ENCODE data around the gene TXNDC11.
"Not testable (repeated sequence)": the region's sequence is repeated elsewhere in the genome, so short reads cannot be mapped to it uniquely, and the experiment has no call there.

Gene TXNDC11

GRCh38 chr16:11742536-11743307 is at the start of gene TXNDC11:
TSS of gene TXNDC11 (minus strand) at chr16:11742857. CDS start at chr16:11742730, 127 bp downstream.
- no peak for TF ChIP-seq CTCF (IDR thresholded peaks at IDR 0.05)
- peak; percentile 99 for DNase-seq (ENCODE audit: low spot score)
- Histone ChIP-seq H3K4me3 (peak within 1 kb of the TSS; percentile 97), H3K27ac (peak within 1 kb of the TSS; percentile 96 to 100)

- Histone ChIP-seq H3K4me3 (no peak overlapping the region), H3K27ac (peak overlapping the region; percentile 12 to 39)
Measured at GRCh38 chr16:11791144-11791828, 48.6 kb upstream of the TXNDC11 start.

GRCh38 chr16:11788914-11789313 is 46.3 kb upstream of the TXNDC11 start:
- TF ChIP-seq CTCF (IDR thresholded peaks at IDR 0.05) = no peak
- Histone ChIP-seq H3K4me3 (no peak overlapping the region), H3K27ac (no peak overlapping the region)
- DNase-seq (ENCODE audit: low spot score) = no peak

More at GRCh38 chr16:11791144-11791828, 48.6 kb upstream of the TXNDC11 start:
- TF ChIP-seq CTCF (IDR thresholded peaks at IDR 0.05) = no peak
- DNase-seq (ENCODE audit: low spot score) = no peak

GRCh38 chr16:11784980-11785599 is 42.4 kb upstream of the TXNDC11 start:
- not testable (repeated sequence) for DNase-seq (ENCODE audit: low spot score); H3K4me3 ChIP-seq
- H3K27ac ChIP-seq = peak overlapping the region; percentile 19 to 89

GRCh38 chr16:11784381-11784780 is 41.7 kb upstream of the TXNDC11 start:
- DNase-seq (ENCODE audit: low spot score); H3K4me3 ChIP-seq: not testable (repeated sequence)
- H3K27ac ChIP-seq = peak overlapping the region; percentile 55 to 89

GRCh38 chr16:11784038-11784369 is 41.3 kb upstream of the TXNDC11 start:
- Histone ChIP-seq H3K27ac (peak overlapping the region; percentile 88 to 89), H3K4me3 (peak overlapping the region; percentile 56)
- DNase-seq (ENCODE audit: low spot score) = no peak
- no peak for TF ChIP-seq CTCF (IDR thresholded peaks at IDR 0.05)

GRCh38 chr16:11783319-11784037 is 40.8 kb upstream of the TXNDC11 start:
- no peak for DNase-seq (ENCODE audit: low spot score)
- no peak for TF ChIP-seq CTCF (IDR thresholded peaks at IDR 0.05)
- Histone ChIP-seq H3K4me3 (peak overlapping the region; percentile 56), H3K27ac (peak overlapping the region; percentile 88 to 89)

Measured in coronary artery (tissue), 2 donors.